ENCODE measurements around the gene NLRX1.
"Not testable (repeated sequence)": the region's sequence is repeated elsewhere in the genome, so short reads cannot be mapped to it uniquely, and the experiment has no call there.

NLRX1 gene

GRCh38 chr11:119204066-119204465 is 35.5 kb downstream of the NLRX1 start:
- no peak overlapping the region for H3K4me3 ChIP-seq (ENCODE audit: low read depth, low read length)
- no peak for DNase-seq (ENCODE audit: low read depth)

- H3K4me3 ChIP-seq (ENCODE audit: low read depth, low read length): peak overlapping the region; percentile 90
- no peak for DNase-seq (ENCODE audit: low read depth)
Observed at GRCh38 chr11:119205080-119205479, 36.6 kb downstream of the NLRX1 start.

DNA sequence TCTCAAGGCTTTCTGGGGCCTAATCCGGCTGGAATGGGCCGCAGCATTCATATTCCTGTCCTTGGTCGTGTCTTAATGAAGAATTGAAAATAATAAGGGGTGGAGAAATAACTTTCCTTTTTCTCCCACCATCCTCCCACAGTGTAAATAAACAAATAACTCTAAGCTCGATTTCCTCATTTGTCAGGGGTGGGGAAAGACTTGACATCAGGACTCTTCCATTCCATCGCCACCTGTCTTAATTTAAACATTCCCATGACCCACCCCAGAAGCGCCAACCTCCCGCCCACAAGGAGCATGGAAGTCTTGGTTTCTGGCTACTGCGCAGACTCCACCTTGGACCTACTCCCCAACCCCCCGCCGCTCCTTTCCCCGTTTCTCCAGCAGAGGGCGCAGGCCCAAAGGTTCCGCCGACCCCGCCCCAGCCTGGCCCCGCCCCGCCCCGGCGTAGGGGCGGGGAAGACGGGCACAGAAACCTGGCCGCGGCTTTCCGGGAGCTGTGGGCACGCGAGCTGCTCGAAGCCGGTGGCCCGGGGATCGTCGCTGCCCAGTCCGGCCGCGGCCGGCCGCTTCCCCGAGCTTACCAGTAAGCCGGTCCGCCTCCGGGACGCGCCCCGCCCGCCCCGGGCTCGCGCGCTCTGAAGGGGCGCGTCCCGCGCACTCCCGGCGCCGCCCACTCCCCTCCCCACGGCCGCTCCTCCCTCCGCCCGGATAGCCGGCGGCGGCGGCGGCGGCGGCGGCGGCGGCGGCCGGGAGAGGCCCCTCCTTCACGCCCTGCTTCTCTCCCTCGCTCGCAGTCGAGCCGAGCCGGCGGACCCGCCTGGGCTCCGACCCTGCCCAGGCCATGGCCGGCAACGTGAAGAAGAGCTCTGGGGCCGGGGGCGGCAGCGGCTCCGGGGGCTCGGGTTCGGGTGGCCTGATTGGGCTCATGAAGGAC is 37.3 kb downstream of the NLRX1 start, which contains the start of gene CBL:
Gene CBL, plus strand, starts transcription at position 766 of the 937 bp plus-strand sequence. Its CDS starts 79 bp downstream, at position 845.
- H3K4me3 ChIP-seq (ENCODE audit: low read depth, low read length): peak within 1 kb of the TSS; percentile 90
- DNase-seq (ENCODE audit: low read depth): peak; percentile 45

DNA sequence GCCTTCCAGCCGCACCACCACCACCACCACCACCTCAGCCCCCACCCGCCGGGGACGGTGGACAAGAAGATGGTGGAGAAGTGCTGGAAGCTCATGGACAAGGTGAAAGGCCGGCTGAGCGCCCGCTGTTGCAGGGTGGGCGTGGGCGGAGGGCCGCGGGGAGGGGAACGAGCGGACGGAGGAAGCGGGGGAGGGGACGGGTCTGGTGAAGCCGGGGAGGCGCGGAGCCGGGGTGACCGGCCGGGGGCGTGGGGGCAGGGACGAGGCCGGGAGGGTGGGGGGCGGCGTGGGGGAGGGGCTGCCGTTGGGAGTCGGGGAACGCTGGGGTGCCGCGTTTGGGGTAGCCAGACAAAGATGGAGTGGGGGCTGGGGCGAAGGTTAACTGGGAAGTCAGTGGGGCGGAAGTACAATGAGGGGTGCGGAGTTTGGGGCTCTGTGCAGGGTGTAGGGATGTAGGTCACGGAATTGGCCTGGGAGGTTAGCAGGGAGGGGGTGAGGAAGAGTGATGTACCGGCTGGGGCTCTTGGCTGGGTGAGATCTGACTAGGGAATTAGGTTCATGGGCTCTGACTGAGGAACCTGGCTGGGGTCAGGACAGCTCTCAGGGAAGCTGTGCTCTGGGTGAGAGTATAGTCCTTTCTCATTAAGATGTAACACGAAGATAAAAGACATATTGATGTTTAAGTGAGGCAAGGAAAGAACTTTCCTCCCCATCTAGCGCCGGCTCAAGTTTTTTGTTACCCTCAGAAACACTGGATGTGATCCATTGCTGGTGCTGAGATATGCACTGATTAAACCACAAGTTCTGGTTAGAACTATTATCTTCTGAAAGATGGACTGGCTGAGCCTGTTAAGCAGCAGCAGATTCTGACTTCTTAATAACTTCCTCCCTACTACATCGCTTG is 38.2 kb downstream of the NLRX1 start:
- no peak for DNase-seq (ENCODE audit: low read depth)
- H3K4me3 ChIP-seq (ENCODE audit: low read depth, low read length): peak overlapping the region; percentile 90

DNA sequence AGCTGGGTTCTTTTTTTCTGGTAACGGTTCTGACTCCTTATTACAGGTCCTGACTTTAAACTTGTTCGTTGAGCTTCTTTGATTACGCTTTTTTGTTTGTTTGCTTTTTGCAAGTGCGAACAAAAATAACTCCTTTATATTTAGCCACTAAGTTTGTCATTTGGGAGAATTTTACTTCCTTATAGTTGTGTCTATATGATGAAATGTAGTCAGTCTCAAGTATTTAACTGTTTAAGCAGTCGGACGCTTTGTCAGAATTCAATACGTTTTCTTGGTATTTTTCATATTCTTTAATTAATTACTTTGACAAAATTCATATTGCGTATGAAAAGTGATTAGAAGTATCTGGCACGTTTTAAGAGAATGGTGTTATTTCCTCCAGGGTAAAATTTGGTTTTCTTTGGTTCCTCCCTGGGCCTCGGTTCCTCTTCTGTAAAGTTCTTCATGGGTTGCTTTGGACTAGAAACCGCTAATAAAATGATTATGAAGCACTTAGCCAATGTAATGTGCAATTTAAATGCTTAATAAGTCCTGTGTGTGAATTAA is 39.0 kb downstream of the NLRX1 start:
- no peak for DNase-seq (ENCODE audit: low read depth)

GRCh38 chr11:119209186-119209585 is 40.7 kb downstream of the NLRX1 start:
- DNase-seq (ENCODE audit: low read depth): no peak
- no peak overlapping the region for H3K4me3 ChIP-seq (ENCODE audit: low read depth, low read length)

More for the DNA sequence above, 39.0 kb downstream of the NLRX1 start:
- peak overlapping the region; percentile 90 for H3K4me3 ChIP-seq (ENCODE audit: low read depth, low read length)

DNA sequence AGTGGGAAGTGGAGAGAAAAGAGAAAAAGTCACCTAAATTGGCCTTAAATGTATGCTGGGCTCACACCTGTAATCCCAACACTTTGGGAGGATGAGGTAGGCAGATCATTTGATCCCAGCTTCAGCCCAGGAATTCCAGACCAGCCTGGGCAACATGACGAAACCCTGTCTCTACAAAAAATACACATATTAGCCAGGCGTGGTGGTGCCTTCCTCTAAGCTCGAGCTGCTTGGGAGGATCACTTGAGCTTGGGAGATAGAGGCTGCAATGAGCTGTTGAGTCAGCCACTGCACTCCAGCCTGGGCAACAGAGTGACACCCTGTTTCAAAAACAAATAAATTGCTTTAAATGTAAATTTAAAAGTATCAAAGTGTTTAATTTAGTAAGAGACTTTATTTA is 41.5 kb downstream of the NLRX1 start:
- DNase-seq (ENCODE audit: low read depth): no peak

DNA sequence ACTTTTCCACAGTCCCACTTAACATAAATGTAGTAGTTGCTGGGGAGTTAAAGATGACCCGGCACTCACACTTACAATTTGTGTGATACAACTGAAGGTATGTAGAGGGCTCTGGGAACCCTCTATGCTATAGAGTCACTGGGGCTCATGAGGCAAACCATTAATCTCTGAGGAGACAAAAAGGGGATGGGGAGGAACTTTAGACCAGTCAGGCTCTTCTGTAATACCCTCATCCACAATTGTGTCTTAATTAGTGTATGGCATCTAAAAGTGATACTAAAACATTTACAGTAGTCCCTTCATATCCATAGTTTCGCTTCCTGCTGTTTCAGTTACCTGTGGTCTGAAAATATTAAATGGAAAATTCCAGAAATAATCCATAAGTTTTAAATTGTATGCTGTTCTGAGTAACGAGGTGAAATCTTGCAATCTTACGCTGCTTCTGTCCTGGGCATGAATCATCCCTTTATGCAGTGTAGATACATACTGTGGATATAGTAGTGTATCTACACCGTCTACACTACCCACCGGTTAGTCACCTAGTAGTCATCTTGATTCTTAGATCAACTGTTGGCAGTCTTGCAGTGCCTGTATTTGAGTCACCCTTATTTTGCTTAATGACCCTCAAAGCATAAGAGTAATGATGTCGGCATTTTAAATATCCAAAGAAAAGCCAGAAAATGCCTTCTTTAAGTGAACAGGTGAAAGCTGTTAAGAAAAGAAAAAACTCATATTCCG is 49.8 kb downstream of the NLRX1 start:
- H3K4me3 ChIP-seq (ENCODE audit: low read depth, low read length): no peak overlapping the region
- DNase-seq (ENCODE audit: low read depth): peak; percentile 75

More for the DNA sequence above, 41.5 kb downstream of the NLRX1 start:
- H3K4me3 ChIP-seq (ENCODE audit: low read depth, low read length): no peak overlapping the region

- DNase-seq (ENCODE audit: low read depth): no peak
- no peak overlapping the region for H3K4me3 ChIP-seq (ENCODE audit: low read depth, low read length)
Observed at GRCh38 chr11:119222308-119222707, 53.8 kb downstream of the NLRX1 start.

DNA sequence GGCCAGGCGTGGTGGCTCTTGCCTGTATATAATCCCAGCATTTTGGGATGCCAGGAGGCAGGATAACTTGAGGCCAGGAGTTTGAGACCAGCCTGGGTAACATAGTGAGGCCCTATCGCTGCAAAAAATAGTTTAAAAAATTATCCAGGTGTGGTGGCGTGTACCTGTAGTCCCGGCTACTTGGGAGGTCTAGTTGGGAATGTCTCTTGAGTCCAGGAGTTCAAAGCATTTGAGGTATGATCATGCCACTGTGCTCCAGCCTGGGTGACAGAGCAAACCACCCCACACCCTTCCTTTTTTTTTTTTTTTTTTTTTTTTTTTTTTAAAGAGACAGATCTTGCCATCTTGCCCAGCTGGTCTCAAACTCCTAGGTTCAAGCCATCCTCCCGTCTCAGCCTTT is 54.4 kb downstream of the NLRX1 start:
- DNase-seq (ENCODE audit: low read depth): no peak
- H3K4me3 ChIP-seq (ENCODE audit: low read depth, low read length): no peak overlapping the region

DNA sequence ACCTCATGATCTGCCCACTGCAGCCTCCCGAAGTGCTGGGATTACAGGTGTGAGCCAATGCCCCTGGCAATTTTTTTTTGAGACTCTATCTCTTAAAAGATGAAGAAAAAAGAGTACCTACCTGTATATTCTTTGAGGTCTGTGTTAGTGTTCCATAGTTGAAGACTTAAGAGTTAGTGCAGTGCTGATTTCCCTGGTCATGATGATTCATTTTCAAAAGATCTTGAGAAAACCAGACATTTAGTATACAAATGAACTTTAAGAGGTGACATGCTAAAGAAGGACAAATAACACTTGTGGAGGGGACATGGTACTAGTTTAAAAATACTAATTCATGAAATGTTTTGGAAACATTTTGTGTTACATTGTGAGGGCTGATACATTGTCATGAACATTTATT is 55.3 kb downstream of the NLRX1 start:
- no peak overlapping the region for H3K4me3 ChIP-seq (ENCODE audit: low read depth, low read length)
- DNase-seq (ENCODE audit: low read depth): no peak

GRCh38 chr11:119228535-119229287 is 60.2 kb downstream of the NLRX1 start:
- not testable (repeated sequence) for H3K4me3 ChIP-seq (ENCODE audit: low read depth, low read length); DNase-seq (ENCODE audit: low read depth)

GRCh38 chr11:119229288-119229672 is 60.8 kb downstream of the NLRX1 start:
- no peak overlapping the region for H3K4me3 ChIP-seq (ENCODE audit: low read depth, low read length)
- DNase-seq (ENCODE audit: low read depth): no peak

GRCh38 chr11:119229741-119230140 is 61.2 kb downstream of the NLRX1 start:
- H3K4me3 ChIP-seq (ENCODE audit: low read depth, low read length): no peak overlapping the region
- no peak for DNase-seq (ENCODE audit: low read depth)

Data from skeletal muscle cell (primary cell).